GM12878 (cell line): Measurements from ENCODE around the gene FBXW7. TPM values are rescaled to one million over a fixed set of nuclear protein-coding genes. Genes with fewer than 3 reads are reported as not detected.

Experiments used
- ATAC-seq: fragments of 200-7000 bp; cut with Tn5 transposase; 3 replicates; pipeline ENCODE4 v1.9.1; 2020; ENCODE audit warnings: mild to moderate bottlenecking, moderate library complexity
- BruUV-seq: library from RNA; stranded (reverse); fragments of 400-500 nt; replicated peaks from 2 replicates; lab custom pipeline; 2021; lab: Mats Ljungman, UMichigan
- CTCF ChIA-PET: fragments of 300-600 bp; sonication (Branson Sonifier 250); formaldehyde crosslinking; extraction: SDS; loops from one replicate; lab custom pipeline; 2021; ENCODE audit warnings: inconsistent platforms; lab: Yijun Ruan, JAX
- POLR2A ChIA-PET: fragments of 350-600 bp; formaldehyde crosslinking; extraction: SDS; loops from one replicate; lab custom pipeline; 2021; ENCODE audit warnings: inconsistent platforms; lab: Charles Lee
- RAD21 ChIA-PET: fragments of 300-600 bp; sonication (Branson Sonifier 250); formaldehyde crosslinking; loops from one replicate; lab custom pipeline; 2023; ENCODE audit warnings: antibody characterized with exemption; ENCODE audit not compliant: unreplicated experiment; lab: Charles Lee
- SMC1A ChIA-PET: fragments of 300-600 bp; sonication (Branson Sonifier 250); formaldehyde crosslinking; loops from one replicate; lab custom pipeline; 2023; ENCODE audit not compliant: unreplicated experiment, uncharacterized antibody; lab: Charles Lee
- DNase-seq: peaks from one replicate; pipeline ENCODE4 v3.0.0-alpha.2; 2011; ENCODE audit warnings: low read depth, low spot score
- FAIRE-seq: peaks from 3 replicates; lab custom pipeline; 2011; peaks lifted over from hg19 to GRCh38; lab: Jason Lieb, UNC
- H2AFZ ChIP-seq: 2 replicates; pipeline ENCODE4 v1.6.0; 2011; ENCODE audit warnings: low read depth, low read length, control low read depth; ENCODE audit not compliant: control insufficient read depth
- H3K27ac ChIP-seq: 2 replicates; pipeline ENCODE4 v1.5.1; 2011; ENCODE audit warnings: control low read depth; ENCODE audit not compliant: control insufficient read depth, insufficient read depth
- H3K27me3 ChIP-seq, 2 experiments: replicated peaks in 1 of 2; 2 replicates each; pipeline versions ENCODE4 v1.6.0 to v1.6.1; 2011; ENCODE audit warnings: low read length in 1 of 2; ENCODE audit not compliant: control insufficient read depth in 2 of 2, insufficient read depth in 2 of 2
- H3K36me3 ChIP-seq, 2 experiments: 2 replicates each; pipeline ENCODE4 v1.5.1; 2011; ENCODE audit warnings: low read length in 1 of 2; ENCODE audit not compliant: control insufficient read depth in 2 of 2, insufficient read depth in 2 of 2
- H3K4me1 ChIP-seq: 2 replicates; pipeline ENCODE4 v1.6.1; 2011; ENCODE audit warnings: mild to moderate bottlenecking, low read length, moderate library complexity, mixed read lengths; ENCODE audit not compliant: control insufficient read depth, insufficient read depth
- H3K4me2 ChIP-seq: 2 replicates; pipeline ENCODE4 v1.6.0; 2011; ENCODE audit warnings: control low read depth; ENCODE audit not compliant: control insufficient read depth, insufficient read depth
- H3K4me3 ChIP-seq: fragments of 200-600 bp; sonication (generic); 2 replicates; pipeline ENCODE4 v1.5.1; 2016
- H3K79me2 ChIP-seq: 2 replicates; pipeline ENCODE4 v1.6.0; 2011; ENCODE audit warnings: low read length; ENCODE audit not compliant: control insufficient read depth, insufficient read depth
- H3K9ac ChIP-seq: 2 replicates; pipeline ENCODE4 v1.8.0; 2011; ENCODE audit warnings: low read length, control low read depth, mixed read lengths; ENCODE audit not compliant: control insufficient read depth, insufficient read depth
- H3K9me3 ChIP-seq: replicated peaks from 3 replicates; pipeline ENCODE4 v1.5.1; 2011; ENCODE audit warnings: mild to moderate bottlenecking, low read length; ENCODE audit not compliant: control insufficient read depth, insufficient read depth
- H4K20me1 ChIP-seq: 2 replicates; pipeline ENCODE4 v1.6.0; 2011; ENCODE audit not compliant: control insufficient read depth, insufficient read depth
- CTCF ChIP-seq, 3 experiments: IDR thresholded peaks in 2 of 3; conservative IDR thresholded peaks in 1 of 3; 2 replicates each; pipeline ENCODE4 v1.5.1; 2011; ENCODE audit warnings: low read depth in 3 of 3, low read length in 3 of 3, mild to moderate bottlenecking in 3 of 3, control low read depth in 2 of 3, moderate library complexity in 2 of 3, inconsistent platforms in 1 of 3, mixed read lengths in 1 of 3; ENCODE audit not compliant: control insufficient read depth in 2 of 3, insufficient read depth in 1 of 3; ENCODE audit errors: extremely low read depth in 1 of 3
- HDAC2 ChIP-seq: fragments of 200-600 bp; sonication (generic); IDR thresholded peaks from 2 replicates; pipeline ENCODE4 v1.6.1; 2017
- HDAC6 ChIP-seq: fragments of 200-600 bp; sonication (generic); IDR thresholded peaks from one replicate; pipeline ENCODE4 v1.8.0; 2017; ENCODE audit warnings: antibody characterized with exemption; ENCODE audit not compliant: unreplicated experiment
- RAD21 ChIP-seq: IDR thresholded peaks from 2 replicates; pipeline ENCODE4 v1.6.1; 2011; ENCODE audit warnings: mild to moderate bottlenecking, low read depth, low read length, moderate library complexity; ENCODE audit not compliant: insufficient read depth
- SMC3 ChIP-seq: IDR thresholded peaks from 2 replicates; pipeline ENCODE4 v1.6.1; 2011; ENCODE audit warnings: low read length, improper control_type of control experiment, borderline replicate concordance
- WGBS: methylation state at CpG from one replicate; pipeline ENCODE4 v1.1.6; 2016; ENCODE audit warnings: low lambda C conversion rate; ENCODE audit not compliant: insufficient replicate concordance, insufficient coverage; ENCODE audit errors: missing lambda C conversion rate; 5-methylcytosine and 5-hydroxymethylcytosine counted together
- in situ Hi-C: fragments of 300-500 bp; cut with MboI; formaldehyde crosslinking; loops from 9 replicates; pipeline ENCODE4 v1.14.3; 2018; ENCODE audit warnings: mixed read lengths
- intact Hi-C: fragments of 100-400 bp; cut with micrococcal nuclease; formaldehyde crosslinking; loops from one replicate; pipeline ENCODE4 v1.14.2; 2022; ENCODE audit not compliant: unreplicated experiment
- polyA plus RNA-seq, 11 experiments: library from polyadenylated mRNA; depleted of rRNA in 4 of 11; unstranded in 6 of 11; stranded (reverse) in 5 of 11; fragments of >200 nt; fragmentation: Nextera tagmentation in 4 of 11; fragmentation: Illumina TruSeq in 1 of 11; extraction: Ambion mirVana in 4 of 11; extraction: Trizol in 1 of 11; gene quantifications; 1 replicate in 1 of 11; 2 replicates in 10 of 11; pipeline versions ENCODE4 v1.2.1 to v1.2.3, GENCODE V29; 2011 to 2016; ENCODE audit warnings: inconsistent platforms in 2 of 11, missing spikeins in 2 of 11, low read depth in 1 of 11
- total RNA-seq, 4 experiments: library from RNA; depleted of rRNA in 3 of 4; stranded (reverse); fragments of >200 nt in 3 of 4; fragmentation: Illumina TruSeq in 1 of 4; extraction: Trizol in 1 of 4; gene quantifications; 2 replicates each; pipeline versions ENCODE4 v1.2.1 to v1.2.3, GENCODE V29; 2013 to 2021

The FBXW7 gene
- total and polyA plus RNA-seq, 10 of the 15 experiments (the other 5 are each of a cell fraction or from before 2014, with no cell fraction given) = 35.8 to 118 (median 47.2) TPM

DNA sequence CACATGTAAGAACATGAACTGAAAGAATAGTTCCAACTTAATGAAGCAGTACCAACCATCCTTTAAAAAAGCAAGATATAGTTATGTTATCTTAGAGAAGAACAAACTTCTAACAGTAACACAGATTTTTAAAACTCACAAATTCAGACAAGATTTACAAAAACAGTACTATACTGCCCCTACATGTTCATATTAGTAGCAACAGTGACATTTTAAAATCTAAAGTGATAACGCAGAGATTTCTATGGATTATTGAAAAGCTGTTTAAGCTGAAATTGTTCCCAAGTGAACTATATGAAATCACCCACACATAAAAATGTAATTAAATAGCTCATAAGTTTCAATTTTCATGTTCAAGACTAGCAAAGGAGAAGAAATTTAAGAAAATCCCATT lies 166.0 kb downstream of the FBXW7 start:
- TF ChIP-seq HDAC2 = no peak
- 0 out of 2 replicates have a peak, but pooled peaks have one; percentile 11 for TF ChIP-seq SMC3
- TF ChIP-seq CTCF (IDR thresholded peaks at IDR 0.05 in 2 of 3, conservative IDR thresholded peaks at IDR 0.05 in 1 of 3; ENCODE audit: control insufficient read depth in 2 of 3, extremely low read depth in 1 of 3, insufficient read depth in 1 of 3, low read depth in 3 of 3, low read length in 3 of 3) = peak in 2 of 3 experiments; percentile 4 to 5; a peak in 2 of 6 replicates
- TF ChIP-seq HDAC6 = no peak
- TF ChIP-seq RAD21 = peak; percentile 28; the same call in 1 of the 2 replicates
- TF ChIP-seq, all 136 proteins: peak for 3
- FAIRE-seq (no peak), DNase-seq (no peak), ATAC-seq (peak; percentile 16; the same call in 1 of the 3 replicates)
- 100% methylated on average over 1 of the region's 1 CpG for WGBS
- ChIA-PET POLR2A (interaction anchor here (1.6 kb wide), 1 partner anchor 12 kb away, joined by 3 read pairs; no protein-coding TSS in a partner anchor), RAD21 (interaction anchor here (0.6 to 3.2 kb wide), 4 partner anchors 9 to 21 kb away, joined by 3 to 20 read pairs (median 3); no protein-coding TSS in a partner anchor), SMC1A (interaction anchor here (1.0 to 1.8 kb wide), 4 partner anchors 11 to 25 kb away, joined by 3 to 5 read pairs (median 4); no protein-coding TSS in a partner anchor), CTCF (interaction anchor here (0.5 to 2.6 kb wide), 11 partner anchors 11 to 1006 kb away, joined by 3 to 11 read pairs (median 4); no protein-coding TSS in a partner anchor)
- Histone ChIP-seq H2AFZ (no peak overlapping the region), H3K4me2 (no peak overlapping the region), H3K9me3 (no peaks in the 10 kb centered on the region; the same call in 2 of the 3 replicates), H3K27ac (no peak overlapping the region), H3K36me3 (peaks cover 0 to 3% of the 10 kb centered on the region in 2 experiments; a peak in 1 of 4 replicates), H4K20me1 (no peaks in the 10 kb centered on the region), H3K4me1 (peaks cover 16% of the 10 kb centered on the region), H3K4me3 (no peak overlapping the region), H3K79me2 (peaks cover 12% of the 10 kb centered on the region), H3K27me3 (no peaks in the 10 kb centered on the region), H3K9ac (no peak overlapping the region)
- in situ Hi-C loops = no loop called here
- intact Hi-C loops = loop anchor here (10.0 kb wide), 1 partner anchor 605 kb away; the partner anchor contains the start of gene GATB
- BruUV-seq = no TSS peak
